HG02763 (cell line): ENCODE data around the gene EPPIN.

Source experiments
- ATAC-seq: cut with Tn5 transposase; IDR thresholded peaks from one replicate; pipeline ENCODE4 v1.9.1; 2021; ENCODE audit warnings: mild to moderate bottlenecking, moderate library complexity; ENCODE audit not compliant: unreplicated experiment

The EPPIN gene

DNA sequence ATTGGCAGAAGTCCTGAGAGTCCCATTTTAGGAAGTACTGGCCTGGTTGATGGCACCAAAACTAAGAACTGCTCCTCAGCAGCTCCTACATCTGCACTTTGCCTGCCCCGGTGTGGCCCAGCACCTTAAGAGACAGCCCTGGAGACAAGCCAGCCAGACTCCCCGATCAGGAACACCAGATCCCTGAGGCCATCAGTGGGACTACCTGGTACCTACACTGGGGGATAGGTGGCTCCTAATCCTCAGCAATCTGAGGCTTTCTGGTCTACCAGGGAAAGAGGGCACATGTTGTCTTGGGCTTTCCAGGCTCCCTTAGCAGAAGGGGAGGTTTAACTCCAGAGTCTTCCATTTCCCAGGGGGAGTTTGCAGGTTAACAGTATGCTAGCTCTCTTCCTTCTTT is 7.8 kb downstream of the EPPIN start, which contains the start of gene WFDC6:
WFDC6 (minus strand) TSS at position 101 of the 400 bp plus-strand sequence; CDS start at position 26, 75 bp downstream.
- no peak for ATAC-seq

DNA sequence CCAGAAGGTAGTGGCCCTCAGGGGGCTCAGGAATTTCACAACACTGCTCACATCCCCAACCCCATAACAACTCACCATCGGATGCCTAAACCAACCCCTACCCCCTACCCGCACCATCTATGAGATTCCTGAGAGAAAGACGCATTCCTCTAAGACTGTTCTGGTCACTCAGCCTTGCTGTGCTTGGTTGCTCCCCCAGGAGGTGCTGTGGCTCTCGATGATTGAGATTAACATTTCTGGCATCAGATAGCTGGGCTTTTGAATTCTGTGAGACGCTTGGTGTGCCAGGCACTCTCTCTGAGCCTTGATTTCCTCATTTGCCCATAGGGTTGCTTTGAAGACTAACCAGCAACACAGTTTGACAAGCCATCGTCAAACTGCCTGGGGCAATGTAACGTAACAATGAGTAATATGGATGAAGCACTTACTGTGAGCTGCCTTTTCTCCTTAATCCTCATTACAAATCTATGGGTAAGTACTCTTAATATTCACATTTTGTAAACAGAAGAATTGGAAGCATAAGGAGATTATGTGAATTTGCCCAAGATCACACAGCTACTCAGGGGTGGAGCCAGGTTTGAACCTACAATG is 8.9 kb downstream of the EPPIN start:
- no peak for ATAC-seq

DNA sequence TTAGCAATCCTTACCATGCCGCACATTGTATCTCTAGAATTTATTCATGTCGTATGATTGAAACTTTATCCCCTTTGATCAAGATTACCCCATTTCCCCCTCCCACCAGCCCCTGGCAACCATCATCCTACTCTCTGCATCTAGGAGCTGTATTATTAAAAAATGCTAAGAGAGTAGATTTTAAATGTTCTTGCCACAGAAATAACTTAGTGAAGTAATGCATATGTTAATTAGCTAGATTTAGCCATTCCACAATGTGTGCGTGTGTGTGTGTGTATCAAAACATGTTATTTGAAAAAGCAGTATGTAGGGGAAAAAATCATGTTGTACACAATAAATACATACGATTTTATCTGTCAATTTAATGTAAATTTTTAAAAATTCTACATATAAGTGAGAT is 19.9 kb downstream of the EPPIN start:
- ATAC-seq = no peak

DNA sequence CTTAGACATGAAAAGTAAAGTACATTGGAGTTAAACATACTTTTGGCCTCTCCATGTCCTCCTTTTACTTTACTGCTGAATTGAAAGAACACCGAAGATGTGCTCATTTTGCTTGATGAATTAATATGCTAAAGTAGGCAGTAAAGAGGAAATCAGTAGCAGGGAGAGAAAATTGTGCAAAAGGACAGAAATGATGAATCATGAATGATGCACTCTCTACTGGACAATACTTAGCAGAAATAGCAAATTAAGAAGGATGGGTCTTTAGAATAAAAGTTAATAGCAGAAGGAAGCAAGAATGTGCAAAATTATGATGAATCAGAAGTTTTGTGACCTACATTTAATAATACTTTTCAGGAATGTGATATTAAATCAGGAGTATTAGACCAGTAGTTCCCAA is 23.4 kb downstream of the EPPIN start:
- no peak for ATAC-seq

DNA sequence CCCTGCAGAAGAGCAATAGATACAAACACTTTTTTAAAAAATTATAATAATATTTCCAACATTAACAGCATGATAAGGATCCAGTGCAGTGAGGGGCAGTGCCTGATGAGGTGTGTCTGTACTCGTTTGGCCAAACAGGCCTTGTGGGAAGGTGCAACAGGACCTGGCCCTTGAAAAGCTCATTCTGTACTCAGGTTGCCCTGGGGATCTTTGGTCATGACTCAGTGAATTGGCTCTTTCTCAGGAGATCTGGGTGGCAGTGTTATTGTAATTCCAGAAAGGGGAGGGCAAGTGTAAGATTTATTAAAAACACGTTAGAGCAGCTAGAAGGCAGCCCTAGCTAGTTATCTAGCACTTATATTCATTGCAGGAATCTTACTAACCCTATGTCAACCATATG is 28.9 kb downstream of the EPPIN start:
- no peak for ATAC-seq

DNA sequence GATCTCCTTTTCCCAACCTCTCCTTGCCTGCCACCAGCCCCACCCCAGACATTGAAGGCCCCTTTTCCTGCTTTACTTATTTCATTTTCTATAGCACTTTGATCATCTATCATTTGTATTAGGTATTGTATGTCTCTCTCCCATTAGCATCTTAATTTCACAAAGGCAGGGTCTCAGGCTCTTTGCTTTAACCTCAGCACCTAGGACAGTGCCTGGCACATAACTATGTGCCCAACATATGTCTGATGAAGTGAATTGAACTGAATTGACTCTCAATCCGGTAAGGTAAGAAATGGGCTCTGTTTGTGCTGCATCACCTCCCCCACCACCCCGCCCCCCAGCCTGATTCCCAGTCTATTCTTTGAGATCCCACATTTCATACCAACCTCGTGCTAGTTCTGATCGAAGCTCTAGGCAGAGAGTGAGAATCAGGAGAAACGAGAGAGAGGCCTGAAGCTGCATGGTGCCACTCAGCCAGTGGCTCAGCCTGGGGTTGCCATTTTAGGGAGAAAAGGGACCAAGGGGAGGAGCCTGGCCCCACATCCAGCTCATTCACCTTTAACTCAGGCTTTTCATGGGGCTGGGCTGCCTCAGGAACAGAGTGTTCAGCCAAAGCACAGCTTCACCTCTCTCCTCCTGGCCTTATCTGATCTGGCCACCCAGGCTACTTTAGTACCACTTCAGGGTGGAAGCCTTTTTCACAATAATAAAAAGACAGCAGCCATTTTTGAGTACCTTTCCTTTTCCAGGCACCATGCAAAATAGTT is 31.9 kb downstream of the EPPIN start, which contains the start of gene SPINT3:
SPINT3 (minus strand) TSS at position 476 of the 767 bp plus-strand sequence; CDS start at position 462, 14 bp downstream.
- ATAC-seq = no peak

DNA sequence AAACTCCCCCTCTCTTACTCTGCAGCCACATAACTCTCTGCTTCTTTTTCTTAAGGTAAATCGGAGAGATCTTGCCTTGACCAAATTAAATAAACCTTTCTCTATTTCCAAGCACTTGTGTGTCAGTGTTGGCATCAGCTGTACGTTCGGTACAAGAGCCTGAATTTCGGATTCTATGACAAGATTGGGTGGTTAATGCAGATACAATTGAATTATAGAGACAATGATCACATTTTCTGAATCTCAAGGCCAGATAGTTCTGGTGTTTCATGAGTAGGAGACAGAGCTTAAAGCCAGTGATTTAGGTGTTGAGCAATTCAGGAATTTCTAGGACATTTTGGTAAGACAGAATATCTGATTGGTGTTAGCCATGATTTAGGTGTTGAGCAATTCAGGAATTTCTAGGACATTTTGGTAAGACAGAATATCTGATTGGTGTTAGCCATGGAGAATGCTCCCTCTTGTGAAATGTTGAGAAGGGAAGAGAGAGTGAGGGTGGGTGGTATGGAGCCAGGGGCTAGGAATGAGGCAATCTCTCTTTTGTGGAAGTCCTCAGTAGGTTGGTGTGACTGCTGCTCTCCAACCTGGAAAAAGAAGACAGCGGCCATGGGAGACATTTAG is 36.8 kb downstream of the EPPIN start:
- ATAC-seq = no peak

DNA sequence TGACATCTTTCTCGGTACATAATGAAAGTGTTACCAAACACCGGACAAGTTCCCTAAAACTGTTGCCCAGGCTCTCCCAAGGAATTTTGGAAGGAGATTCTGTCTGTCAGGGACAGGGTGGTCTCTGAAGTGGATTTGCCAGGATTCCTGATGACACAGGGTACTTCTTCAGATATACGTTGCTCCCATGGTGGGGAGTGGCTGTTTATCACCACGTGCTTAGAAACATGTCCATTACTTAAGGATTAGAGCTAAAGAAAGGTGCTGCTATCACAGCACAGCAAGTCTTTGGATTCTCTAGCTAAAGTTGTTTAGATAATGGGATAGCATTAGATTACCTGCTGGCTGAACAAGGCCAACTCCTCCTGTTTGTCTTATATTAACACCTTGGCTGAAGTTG is 38.1 kb downstream of the EPPIN start:
- ATAC-seq = no peak

DNA sequence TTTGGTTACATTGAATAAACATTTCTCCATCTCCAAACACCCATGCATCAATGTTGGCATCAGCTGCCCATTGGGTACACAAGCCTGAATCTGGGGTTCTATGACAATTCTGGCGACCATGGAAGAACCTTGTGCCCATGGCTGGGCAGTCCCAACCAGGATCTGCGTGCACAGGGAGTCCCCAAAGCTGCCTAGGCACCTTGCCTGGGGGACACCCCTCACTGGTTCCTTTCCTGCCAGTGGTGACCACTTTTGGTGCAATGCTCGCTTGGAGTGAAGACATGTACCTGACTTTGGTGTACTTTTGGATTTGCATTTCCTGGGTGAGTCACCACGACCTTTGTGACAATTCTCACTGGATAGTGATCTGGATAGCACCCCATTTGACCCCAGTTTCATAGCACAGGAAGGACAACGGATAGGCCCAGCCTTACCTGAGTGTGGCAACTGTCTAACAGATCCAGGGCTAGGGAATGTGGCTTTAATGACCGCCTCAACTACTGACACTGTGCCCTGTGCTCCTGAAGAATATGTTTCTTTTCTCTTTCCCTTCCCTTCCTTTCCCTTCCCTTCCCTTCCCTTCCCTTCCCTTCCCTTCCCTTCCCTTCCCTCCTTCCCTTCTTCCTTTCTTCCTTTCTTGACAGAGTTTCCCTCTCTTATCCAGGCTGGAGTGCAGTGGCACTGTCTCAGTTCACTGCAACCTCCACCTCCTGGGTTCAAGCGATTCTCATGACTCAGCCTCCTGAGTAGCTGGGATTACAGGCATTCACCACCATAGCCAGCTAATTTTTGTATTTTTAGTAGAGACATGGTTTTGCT is 38.9 kb downstream of the EPPIN start:
- ATAC-seq = no peak

DNA sequence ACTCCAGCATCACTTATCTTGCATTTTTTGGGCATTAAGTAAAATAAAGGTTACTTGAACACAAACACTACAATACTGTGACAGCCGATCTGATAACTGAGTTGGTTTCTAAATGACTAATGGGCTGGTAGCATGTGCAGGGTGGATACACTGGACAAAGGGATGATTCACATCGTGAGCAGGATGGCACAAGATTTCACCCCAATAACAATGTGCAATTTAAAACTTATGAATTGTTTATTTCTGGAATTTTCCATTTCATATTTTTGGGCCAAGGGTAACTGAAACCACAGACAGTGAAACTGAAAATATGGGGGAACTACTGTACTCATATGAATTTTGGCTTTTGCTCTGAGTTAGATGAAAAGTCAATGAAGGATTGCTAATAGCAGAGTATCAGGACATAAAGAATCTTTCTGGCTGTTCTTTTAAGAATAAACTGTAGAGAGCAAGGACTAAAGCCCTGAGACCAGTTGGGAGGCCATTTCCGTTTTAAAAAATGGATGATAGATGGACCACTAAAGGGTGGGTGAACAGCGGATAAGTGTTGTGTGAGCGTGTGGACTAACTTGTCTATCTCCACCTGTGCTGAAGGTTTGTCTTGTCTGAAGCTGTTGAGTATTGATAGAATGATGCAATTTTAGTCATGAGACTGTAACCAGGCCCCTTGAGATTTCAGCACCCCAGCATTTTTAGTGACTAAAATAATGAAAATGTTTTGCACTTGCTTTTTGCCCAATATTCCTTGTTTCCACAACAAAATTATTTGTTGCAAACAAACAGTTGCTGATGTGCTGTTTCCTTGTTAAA is 40.0 kb downstream of the EPPIN start:
- no peak for ATAC-seq

DNA sequence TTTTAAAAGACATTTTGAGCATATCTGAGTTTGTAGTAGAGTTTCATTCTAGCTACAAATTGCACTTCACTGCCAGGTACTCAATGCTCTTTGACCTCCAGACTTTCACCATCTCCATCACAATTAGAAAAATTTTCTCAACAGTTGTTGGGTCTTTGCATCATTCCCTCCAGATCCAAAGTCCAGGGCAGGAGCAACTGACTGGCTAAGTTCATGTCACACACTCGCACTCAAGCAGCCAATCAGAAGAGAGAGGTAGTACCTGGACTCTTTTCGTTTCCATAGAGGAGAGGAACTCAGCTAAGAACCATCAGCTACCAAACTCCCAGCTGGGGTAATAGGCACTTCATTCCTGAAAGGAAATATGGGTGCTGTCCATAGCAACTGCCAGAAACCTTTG is 40.8 kb downstream of the EPPIN start:
- no peak for ATAC-seq

DNA sequence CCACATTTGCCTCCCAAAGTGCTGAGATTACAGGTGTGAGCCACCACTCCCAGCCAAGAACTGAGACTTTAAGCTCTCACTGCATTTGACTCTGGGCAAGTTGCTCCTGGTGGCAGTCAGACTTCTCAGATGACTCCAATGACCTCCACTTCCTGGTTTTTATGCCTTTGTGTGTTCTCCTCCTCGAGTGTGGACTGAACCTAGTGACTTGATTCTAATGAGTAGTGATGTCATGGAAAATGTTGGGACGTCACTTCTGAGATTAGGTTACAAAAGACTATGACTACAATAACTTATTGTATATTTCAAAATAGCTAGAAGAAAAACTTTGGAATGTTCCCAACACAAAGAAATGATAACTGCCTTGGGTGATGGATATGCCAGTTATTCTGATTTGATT is 43.8 kb downstream of the EPPIN start:
- no peak for ATAC-seq

DNA sequence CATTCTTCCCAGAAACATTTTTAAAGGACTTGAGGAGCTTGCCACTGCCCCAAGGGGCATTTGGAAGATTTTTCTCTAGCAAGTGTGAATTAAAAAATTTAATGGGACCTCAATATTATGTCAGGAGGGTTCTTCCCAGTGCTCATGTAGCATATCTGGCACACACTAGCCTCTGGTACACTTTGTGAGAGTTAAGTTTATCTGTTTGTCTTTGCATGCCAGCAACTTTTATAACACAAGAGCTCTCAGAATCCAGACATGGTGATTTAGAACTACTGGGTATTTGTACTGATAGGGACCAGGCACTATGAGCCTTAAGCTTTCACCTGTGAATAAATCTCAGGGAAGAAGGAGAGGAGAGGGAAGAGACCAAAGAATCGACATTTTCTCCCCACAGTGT is 44.6 kb downstream of the EPPIN start:
- no peak for ATAC-seq

DNA sequence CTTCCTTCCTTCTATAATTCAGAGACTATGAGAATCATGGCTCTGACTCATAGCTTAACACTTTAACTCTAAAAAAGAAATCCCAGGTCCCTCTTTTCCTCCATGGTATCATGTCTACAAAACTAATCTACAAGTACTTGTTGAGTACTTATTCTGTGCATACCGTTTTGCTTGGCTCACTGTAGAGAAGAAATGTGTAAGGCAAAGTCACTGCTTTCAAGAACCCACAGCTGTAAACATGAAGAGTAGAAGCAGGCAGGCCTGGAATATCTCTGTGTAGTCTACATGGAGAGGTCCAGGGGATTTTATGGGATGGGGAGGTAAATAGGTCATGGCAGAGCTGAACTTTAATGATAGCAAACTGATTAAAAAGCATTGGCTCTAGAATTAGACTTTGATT is 45.6 kb downstream of the EPPIN start:
- no peak for ATAC-seq

DNA sequence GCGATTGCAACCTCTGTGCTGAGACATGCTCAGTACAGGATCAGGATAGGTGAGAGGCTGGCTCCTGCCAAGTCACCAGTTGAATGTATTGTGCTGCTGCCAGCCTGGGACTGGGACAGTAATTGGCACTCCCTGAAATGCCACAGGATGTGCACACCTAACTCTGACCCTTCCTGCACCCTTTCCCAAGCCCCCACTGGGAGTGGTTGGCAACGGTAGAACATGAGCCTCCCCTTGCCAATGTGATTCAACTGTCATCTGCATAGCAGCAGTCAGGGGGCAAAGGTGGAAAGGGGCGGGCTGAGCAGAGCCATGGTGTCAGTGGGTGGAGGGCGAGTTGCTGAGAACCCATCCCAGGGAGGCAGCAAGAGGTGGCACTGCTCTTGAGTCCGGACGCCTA is 47.2 kb downstream of the EPPIN start:
- no peak for ATAC-seq

DNA sequence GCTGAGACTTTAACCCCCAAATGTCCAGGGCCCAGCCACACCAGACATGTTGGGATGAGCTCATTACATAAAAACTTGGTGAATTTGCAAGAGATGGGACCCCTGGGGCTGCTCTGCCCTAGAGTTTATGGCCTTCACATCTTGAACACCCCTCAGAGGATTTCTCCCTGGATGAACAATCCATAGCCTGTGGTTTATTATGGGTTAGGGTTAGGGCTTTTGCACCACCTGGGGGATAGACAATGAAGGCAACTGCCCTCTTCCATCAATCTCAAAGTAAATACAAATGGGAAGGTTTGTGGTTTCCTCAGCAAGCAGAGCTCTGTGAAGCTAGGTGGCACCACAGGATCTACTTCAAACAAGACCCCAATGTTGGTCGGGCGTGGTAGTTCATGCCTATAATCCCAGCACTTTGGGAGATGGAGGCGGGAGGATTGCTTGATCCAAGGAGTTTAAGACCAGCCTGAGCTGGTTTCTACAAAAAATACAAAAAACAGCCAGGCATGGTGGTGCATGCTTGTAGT is 49.2 kb downstream of the EPPIN start:
- no peak for ATAC-seq

DNA sequence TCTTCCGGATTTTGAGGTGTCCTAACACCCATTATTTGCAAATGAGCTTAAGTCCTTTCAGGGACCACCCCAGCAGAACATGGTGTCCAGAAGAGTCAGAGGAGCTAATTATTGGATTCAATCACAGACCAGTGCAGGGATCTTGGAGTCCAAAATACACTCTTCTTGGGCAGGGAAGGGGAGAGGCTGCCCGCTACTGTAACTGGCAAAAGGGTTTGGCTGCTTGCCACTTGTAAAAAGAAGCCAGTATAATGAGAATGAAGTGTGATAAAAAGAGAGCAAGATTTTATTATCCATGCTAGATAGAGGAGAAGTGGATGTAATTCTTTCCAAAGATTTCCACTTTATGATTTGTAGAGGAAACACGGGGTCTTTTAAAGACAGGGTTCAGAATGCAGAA is 51.0 kb downstream of the EPPIN start:
- no peak for ATAC-seq

DNA sequence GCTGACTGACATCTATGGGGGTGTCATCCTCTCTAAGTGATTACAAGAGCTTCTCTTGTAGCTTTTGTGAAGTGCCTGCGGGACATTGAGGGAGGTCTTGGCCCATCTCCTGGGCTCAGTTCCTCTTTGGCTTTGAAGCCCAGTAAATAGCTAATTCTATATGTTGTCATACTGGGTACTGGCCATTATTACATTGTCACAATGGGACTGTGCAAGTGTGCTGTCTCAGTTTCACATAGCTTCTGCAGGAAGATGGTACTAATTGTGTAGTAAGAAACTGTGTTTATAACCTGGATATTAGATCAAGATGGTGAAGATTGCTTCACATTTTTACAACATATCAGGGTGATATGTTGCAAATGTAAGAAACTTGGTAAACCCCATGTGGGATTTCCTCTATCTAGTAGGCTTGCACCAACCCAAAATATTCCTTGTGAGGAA is 51.7 kb downstream of the EPPIN start:
- no peak for ATAC-seq
